Dermis lymphatic vessel endothelial cell (primary cell): ENCODE measurements around the gene ARFGAP1. TPM values are rescaled to one million over a fixed set of nuclear protein-coding genes. Genes with fewer than 3 reads are reported as not detected.

Experiments used
- total RNA-seq: library from RNA; depleted of rRNA; stranded (reverse); fragments of >200 nt; gene quantifications from 2 replicates; pipeline ENCODE4 v1.2.1, GENCODE V29; 2014

ARFGAP1 gene
- total RNA-seq = 35.5 and 35.9 TPM in 2 replicates

GRCh38 chr20:63272105-63273058, at the start of gene ARFGAP1:
Gene ARFGAP1 (plus strand): TSS chr20:63272813. CDS start chr20:63275581, 2,768 bp downstream.

GRCh38 chr20:63235399-63235983, 37.1 kb upstream of the ARFGAP1 start, which contains the start of gene BIRC7:
Gene BIRC7 (plus strand): TSS chr20:63235905. CDS start chr20:63236097, 192 bp downstream.

GRCh38 chr20:63254232-63254605, 18.4 kb upstream of the ARFGAP1 start, which contains the start of gene NKAIN4:
Gene NKAIN4 (minus strand): TSS chr20:63254463. CDS start chr20:63254450, 13 bp downstream.

GRCh38 chr20:63292904-63293303, 20.3 kb downstream of the ARFGAP1 start, which contains the start of gene COL20A1:
Gene COL20A1 (plus strand): TSS chr20:63293186. CDS start chr20:63295108, 1,922 bp downstream.

Other genes with a start within 250 kb of the ARFGAP1 start
- 18.6 and 21.3 TPM in 2 replicates for gene YTHDF1, start 56.7 kb upstream of the ARFGAP1 start, total RNA-seq
- under 0.01 TPM in 1 of 2 replicates, not detected in the other for gene BIRC7, start 36.9 kb upstream of the ARFGAP1 start, total RNA-seq
- gene NKAIN4, start 18.4 kb upstream of the ARFGAP1 start, total RNA-seq = not detected in 2 replicates
- gene COL20A1, start 20.4 kb downstream of the ARFGAP1 start, total RNA-seq = not detected in 2 replicates
- 0.09 TPM in 1 of 2 replicates, not detected in the other for gene CHRNA4, start 88.5 kb downstream of the ARFGAP1 start, total RNA-seq
- gene KCNQ2, start 199.8 kb downstream of the ARFGAP1 start, total RNA-seq = not detected in 2 replicates
- gene EEF1A2, start 226.3 kb downstream of the ARFGAP1 start, total RNA-seq = 5.8 and 7.9 TPM in 2 replicates
- gene PPDPF, start 248.0 kb downstream of the ARFGAP1 start, total RNA-seq = 13.2 and 14.0 TPM in 2 replicates